ENCODE measurements around the gene PDE10A. TPM values are rescaled to one million over a fixed set of nuclear protein-coding genes. Genes with fewer than 3 reads are reported as not detected.

PDE10A gene
- total and polyA plus RNA-seq, 9 donors = 5.9 to 344 (median 88.7) TPM

GRCh38 chr6:165684333-165684732 is 21.3 kb upstream of the PDE10A start:
- no peak overlapping the region for H3K27ac ChIP-seq
- WGBS, 3 donors = 88 to 91% (median 89%) methylated on average over 10 of the region's 10 CpGs

GRCh38 chr6:165680975-165681374 is 17.9 kb upstream of the PDE10A start:
- Histone ChIP-seq H3K4me1 (ENCODE audit: insufficient read depth) (no peaks in the 10 kb centered on the region), H3K4me3 (no peak overlapping the region), H3K36me3 (no peaks in the 10 kb centered on the region), H3K9me3 (no peaks in the 10 kb centered on the region), H3K27ac (no peak overlapping the region), H3K27me3 (no peaks in the 10 kb centered on the region)
- intact Hi-C loops (cut with DNase I) = no loop called here
- no peak for DNase-seq
- 79 to 90% (median 86%) methylated on average over 5 of the region's 5 CpGs for WGBS, 3 donors
- TF ChIP-seq CTCF (IDR thresholded peaks at IDR 0.05) (no peak), POLR2A (IDR thresholded peaks at IDR 0.05) (no peak), EP300 (IDR thresholded peaks at IDR 0.05) (no peak)

More at GRCh38 chr6:165684333-165684732, 21.3 kb upstream of the PDE10A start:
- no peak for DNase-seq
- Histone ChIP-seq H3K27me3 (no peaks in the 10 kb centered on the region), H3K4me3 (no peak overlapping the region), H3K36me3 (no peaks in the 10 kb centered on the region), H3K9me3 (no peaks in the 10 kb centered on the region), H3K4me1 (ENCODE audit: insufficient read depth) (no peaks in the 10 kb centered on the region)
- intact Hi-C loops (cut with DNase I) = no loop called here
- no peak for TF ChIP-seq POLR2A (IDR thresholded peaks at IDR 0.05)
- TF ChIP-seq EP300 (IDR thresholded peaks at IDR 0.05) = no peak
- TF ChIP-seq CTCF (IDR thresholded peaks at IDR 0.05) = no peak

- no peaks in the 10 kb centered on the region for H3K27me3 ChIP-seq
- DNase-seq = no peak
- no peak for TF ChIP-seq CTCF (IDR thresholded peaks at IDR 0.05)
- TF ChIP-seq EP300 (IDR thresholded peaks at IDR 0.05) = no peak
- no peak for TF ChIP-seq POLR2A (IDR thresholded peaks at IDR 0.05)
- 76 to 82% (median 80%) methylated on average over 10 of the region's 10 CpGs for WGBS, 3 donors
- no peak overlapping the region for H3K27ac ChIP-seq
- H3K4me1 ChIP-seq (ENCODE audit: insufficient read depth) = no peaks in the 10 kb centered on the region
- H3K4me3 ChIP-seq = no peak overlapping the region
- intact Hi-C loops (cut with DNase I) = no loop called here
- H3K36me3 ChIP-seq = no peaks in the 10 kb centered on the region
- no peaks in the 10 kb centered on the region for H3K9me3 ChIP-seq
Observed at GRCh38 chr6:165679326-165679725, 16.3 kb upstream of the PDE10A start.

GRCh38 chr6:165678904-165679303 is 15.9 kb upstream of the PDE10A start:
- TF ChIP-seq EP300 (IDR thresholded peaks at IDR 0.05) = no peak
- TF ChIP-seq CTCF (IDR thresholded peaks at IDR 0.05) = no peak
- TF ChIP-seq POLR2A (IDR thresholded peaks at IDR 0.05) = no peak
- no peak for DNase-seq
- Histone ChIP-seq H3K27me3 (no peaks in the 10 kb centered on the region), H3K4me1 (ENCODE audit: insufficient read depth) (no peaks in the 10 kb centered on the region), H3K9me3 (no peaks in the 10 kb centered on the region), H3K36me3 (no peaks in the 10 kb centered on the region), H3K4me3 (no peak overlapping the region), H3K27ac (no peak overlapping the region)
- intact Hi-C loops (cut with DNase I) = no loop called here
- 76 to 85% (median 79%) methylated on average over 4 of the region's 4 CpGs for WGBS, 3 donors

All from ovary (tissue), 9 donors.